HG02571 (cell line): ENCODE results near the gene ATP2C2.
"Not testable (repeated sequence)": the region's sequence is repeated elsewhere in the genome, so short reads cannot be mapped to it uniquely, and the experiment has no call there.

Experiments
- ATAC-seq: cut with Tn5 transposase; IDR thresholded peaks from one replicate; pipeline ENCODE4 v1.9.1; 2021; ENCODE audit warnings: mild to moderate bottlenecking, moderate library complexity; ENCODE audit not compliant: unreplicated experiment

ATP2C2 gene

GRCh38 chr16:84396082-84396481 lies 27.7 kb downstream of the ATP2C2 start:
- not testable (repeated sequence) for ATAC-seq

DNA sequence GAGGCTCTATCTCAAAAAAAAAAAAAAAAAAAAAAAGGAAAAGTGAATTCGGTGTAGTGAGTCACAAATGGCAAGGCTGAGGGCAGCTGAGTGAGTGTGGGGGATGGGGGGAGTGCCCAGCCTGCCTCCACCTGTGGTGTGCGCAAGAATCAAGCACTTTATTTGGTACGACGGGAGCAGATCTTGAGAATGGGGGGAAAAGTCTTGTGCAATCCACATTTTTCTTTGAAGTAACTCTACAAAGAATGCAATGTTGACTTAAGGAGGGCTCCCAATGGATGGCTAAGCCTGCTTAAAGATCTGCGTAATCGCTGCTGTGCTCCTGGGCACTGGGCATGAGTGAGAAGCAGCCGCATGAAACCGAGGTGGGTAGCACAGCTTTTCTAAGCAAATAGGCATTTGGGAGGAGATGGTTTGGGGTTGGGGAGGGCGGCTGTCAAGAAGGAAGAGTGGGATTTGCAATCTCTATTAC lies 28.2 kb downstream of the ATP2C2 start:
- no peak for ATAC-seq

DNA sequence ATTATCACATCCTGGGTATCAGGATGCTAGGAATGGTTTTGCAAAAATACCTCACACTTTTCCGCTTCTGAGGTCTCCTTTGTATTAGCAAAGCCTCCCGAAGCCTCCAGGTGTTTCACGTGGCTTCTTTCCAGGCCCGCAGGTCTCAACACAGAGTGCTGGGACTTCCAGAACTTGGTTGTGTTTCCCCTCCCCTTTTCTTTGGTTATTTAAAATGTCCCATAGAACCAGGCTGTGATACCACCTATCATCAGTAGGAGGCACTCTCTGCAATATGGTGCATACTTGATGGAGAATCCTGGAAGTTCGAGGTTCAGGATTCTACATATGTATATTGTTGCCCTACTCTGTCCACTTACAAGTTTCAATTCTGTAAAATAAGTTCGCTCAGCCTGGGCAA lies 28.8 kb downstream of the ATP2C2 start:
- no peak for ATAC-seq

- ATAC-seq = no peak
These were observed 30.4 kb downstream of the ATP2C2 start for GRCh38 chr16:84398701-84399100.

DNA sequence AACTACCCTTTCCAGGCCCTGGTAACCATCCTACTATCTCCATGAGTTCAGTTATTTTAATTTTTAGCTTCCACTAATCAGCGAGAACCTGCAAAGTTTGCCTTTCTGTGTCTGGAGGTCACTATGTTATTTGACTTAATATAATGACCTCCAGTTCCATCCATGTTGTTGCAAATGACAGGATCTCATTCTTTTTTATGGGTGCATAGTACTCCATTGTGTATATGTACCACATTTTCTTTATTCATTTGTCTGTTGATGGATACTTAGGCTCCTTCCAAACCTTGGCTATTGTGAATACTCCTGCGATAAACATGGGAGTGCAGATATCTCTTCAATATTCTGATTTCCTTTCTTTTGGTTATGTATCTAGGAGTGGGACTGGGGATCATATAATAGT lies 31.6 kb downstream of the ATP2C2 start:
- ATAC-seq = not testable (repeated sequence)

DNA sequence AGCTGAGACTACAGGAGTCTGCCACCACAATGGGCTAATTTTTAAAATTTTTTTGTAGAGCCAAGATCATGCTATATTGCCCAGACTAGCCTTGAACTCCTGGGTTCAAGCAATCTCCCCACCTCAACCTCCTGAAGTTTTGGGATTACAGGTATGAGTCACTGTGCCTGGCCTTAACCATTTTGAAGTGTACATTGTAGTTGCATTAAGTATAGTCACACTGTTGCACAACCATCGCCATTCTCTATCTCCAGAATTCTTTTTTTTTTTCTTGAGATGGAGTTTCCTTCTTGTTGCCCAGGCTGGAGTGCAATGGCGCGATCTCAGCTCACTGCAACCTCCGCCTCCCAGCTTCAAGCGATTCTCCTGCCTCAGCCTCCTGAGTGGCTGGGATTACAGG lies 35.1 kb downstream of the ATP2C2 start:
- not testable (repeated sequence) for ATAC-seq

DNA sequence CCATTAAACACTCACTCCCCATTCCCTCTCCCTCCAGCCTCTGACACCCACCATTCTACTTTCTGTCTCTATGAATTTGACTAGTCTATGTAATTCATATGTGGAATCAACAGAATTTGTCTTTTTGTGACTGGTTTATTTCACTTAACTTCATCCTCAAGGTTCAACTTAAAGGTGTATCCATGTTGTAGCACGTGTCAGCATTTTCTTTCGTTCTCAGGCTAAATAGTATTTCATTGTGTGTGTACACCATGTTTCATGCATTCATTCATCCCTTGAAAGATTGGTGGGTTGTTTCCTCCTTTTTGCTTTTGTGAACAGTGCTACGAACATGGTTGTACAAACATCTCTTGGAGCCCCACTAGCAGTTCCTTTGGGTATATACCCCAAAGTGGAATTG lies 36.0 kb downstream of the ATP2C2 start:
- ATAC-seq = no peak

DNA sequence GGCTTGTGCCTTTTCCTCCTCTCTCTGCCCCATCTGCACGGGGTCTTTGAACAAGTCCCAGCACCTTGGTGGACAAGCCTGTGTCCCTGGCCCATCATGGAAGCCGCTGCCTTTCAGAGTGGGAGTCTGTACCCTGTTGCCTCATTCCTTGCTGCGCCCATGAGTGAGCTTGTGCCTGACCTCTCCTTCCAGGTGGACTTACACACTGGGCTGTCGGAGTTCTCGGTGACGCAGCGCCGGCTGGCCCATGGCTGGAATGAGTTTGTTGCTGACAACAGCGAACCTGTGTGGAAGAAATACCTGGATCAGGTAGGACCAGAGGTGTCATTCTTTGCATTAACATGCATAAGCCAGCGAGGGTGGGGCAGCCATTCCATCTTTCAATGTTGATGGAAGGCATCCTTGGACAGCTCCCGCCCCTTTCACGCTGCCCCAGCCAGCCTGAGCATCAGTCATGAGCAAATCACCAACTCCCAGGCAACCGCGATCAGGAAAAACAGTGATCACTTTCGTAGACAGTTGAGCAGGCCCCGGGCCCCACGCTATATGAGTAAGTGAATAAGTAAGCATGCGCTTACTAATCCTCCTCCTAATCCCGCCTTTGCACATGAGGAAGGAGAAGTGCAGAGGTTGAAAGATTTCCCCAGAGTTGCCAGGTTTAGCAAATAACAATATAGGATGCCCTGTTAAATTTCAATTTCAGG lies 36.8 kb downstream of the ATP2C2 start:
- ATAC-seq = no peak

DNA sequence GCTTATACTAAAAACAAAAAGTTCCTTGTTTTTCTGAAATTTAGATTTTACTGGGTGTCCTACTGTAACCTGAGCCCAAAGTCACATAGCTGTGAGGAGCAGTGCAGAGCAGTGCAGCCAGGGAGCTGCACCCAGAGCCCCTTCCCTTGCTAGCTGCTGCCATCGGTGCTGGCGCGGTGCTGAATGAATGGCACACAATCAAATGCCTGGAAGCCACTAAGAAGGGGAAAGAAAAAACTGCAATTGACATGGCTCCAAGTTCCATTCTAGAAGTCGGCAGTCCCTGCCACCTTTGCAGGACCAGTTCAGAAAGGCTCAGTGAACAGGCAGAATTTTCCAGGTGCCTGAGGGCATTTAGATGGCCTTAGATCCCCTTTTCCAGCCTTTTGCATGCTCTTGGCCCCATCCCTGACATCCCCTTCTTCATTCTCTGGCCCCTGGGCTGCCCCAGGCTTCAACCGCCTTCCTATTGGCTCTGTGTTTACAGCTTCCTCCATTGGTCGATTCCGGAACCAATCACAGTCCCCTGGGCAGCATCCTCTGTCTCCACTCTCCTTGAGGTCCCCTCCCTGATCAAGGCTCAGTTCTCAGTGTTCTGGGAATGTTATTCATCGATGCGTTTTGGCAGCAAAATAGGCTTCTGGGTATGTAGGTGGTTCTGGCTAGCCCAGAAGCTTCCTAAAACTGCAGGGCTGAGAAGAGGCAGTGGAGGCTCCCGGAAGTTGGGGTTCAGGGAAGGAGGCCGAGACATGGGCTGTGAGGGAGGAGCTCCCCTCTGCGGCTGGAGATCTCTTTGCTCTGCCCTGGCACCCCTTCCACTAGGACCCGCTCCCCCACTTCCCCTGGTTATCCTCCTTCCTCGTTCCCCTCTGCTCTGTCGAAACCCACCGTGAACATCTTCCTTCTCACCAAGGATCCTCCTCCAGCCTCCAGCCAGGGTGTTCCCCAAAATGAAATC lies 37.9 kb downstream of the ATP2C2 start:
- ATAC-seq = no peak

DNA sequence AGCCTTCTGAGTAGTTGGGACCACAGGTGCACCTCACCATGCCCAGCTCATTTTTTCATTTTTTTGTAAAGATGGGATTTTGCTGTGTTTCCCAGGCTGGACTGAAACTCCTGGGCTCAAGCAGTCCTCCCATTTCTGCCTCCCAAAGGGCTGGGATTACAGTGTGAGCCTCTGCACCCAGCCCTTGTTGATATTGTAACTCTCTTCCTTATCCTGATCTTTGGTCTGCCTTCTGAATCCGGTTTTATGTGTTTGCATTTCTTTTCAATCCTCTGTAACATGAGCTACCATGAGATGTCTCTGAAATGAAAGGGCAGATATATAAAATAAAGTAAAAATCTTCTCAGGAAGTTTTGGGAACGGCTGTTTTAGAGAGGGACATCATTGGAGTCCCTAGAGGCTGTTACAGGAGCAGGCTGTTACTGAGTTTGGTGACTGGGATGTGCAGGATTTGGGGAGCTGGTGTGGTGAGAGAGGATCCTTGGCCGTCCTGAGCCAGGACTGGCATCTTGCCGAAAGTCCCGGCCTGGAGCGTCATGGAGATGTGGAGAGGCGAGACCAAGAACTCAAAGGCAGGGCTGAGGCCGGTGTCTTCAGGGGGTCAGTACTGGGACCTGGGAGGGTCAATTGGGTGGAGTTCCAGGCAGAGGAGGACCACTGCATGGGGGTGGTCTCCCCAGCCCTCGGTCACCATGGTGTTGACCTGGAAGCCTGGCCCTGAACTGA lies 39.4 kb downstream of the ATP2C2 start:
- no peak for ATAC-seq

DNA sequence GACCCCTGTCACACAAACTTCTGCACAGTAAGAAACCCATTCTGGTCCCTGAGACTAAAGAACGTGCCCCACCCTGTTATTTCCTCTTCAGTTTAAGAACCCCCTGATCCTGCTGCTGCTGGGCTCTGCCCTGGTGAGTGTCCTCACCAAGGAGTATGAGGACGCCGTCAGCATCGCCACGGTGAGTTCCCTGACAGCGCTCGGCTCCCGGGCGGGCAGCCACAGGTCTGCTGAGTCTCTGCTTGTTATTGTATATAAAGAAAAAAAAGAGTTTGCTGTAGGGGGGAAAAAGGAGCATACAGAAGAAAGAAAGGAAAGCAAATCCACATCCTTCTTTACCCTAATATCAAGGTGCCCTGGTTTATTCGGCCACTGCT lies 40.0 kb downstream of the ATP2C2 start:
- no peak for ATAC-seq

GRCh38 chr16:84408856-84409255 lies 40.5 kb downstream of the ATP2C2 start:
- no peak for ATAC-seq

GRCh38 chr16:84410361-84411138 lies 42.2 kb downstream of the ATP2C2 start:
- no peak for ATAC-seq

DNA sequence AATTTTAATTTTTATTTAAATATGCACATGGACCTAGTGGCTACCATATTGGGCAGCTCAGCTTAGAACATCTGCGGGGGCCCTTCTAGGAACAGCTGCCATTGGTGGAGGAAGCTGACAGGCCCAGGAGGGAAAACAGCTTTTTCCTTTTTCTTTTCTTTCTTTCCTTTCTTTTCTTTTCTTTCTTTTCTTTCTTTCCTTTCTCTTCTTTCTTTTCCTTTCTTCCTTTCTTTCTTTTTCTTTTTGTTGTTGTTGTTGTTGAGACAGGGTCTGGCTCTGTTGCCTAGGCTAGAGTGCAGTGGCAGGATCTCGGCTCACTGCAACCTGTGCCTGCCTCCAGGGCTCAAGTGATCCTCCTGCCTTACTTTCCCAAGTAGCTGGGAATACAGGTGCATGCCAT lies 43.4 kb downstream of the ATP2C2 start:
- ATAC-seq = no peak

GRCh38 chr16:84412262-84412661 lies 43.9 kb downstream of the ATP2C2 start:
- ATAC-seq = no peak

DNA sequence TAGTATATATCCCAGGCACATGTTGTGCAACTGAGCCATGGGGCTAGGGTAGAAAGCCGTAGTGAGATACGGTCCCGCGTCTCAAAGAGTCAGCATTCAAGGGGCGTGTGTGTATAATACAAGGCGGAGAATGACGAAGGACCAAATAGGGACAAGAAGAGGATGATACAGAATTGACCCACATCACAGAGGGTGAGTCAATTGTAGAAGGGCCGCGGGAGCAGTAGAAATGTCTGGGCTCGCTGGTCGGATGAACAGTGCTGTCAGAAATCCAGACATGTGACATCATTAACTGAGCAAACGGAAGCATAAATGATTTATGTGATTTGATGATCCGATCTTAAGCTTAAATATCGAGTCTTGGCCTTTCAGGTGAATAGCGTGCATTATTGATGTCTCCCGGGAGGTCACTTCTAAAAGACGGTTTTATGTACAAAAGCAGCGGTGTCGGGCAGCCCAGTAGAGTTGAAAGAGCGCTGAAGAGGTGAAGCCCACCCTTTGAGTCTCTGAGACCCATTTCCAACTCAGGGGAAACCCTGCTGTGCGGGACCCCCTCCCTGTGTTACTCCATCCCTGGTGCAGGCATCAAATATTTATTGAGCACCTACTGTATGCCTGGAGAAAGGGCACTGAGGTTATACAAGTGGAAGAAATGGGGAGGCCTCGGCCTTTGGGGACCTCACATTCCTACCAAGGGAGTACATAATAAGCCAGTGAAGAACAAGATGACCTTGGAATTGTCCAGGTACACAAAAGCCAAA lies 45.1 kb downstream of the ATP2C2 start:
- ATAC-seq = no peak

DNA sequence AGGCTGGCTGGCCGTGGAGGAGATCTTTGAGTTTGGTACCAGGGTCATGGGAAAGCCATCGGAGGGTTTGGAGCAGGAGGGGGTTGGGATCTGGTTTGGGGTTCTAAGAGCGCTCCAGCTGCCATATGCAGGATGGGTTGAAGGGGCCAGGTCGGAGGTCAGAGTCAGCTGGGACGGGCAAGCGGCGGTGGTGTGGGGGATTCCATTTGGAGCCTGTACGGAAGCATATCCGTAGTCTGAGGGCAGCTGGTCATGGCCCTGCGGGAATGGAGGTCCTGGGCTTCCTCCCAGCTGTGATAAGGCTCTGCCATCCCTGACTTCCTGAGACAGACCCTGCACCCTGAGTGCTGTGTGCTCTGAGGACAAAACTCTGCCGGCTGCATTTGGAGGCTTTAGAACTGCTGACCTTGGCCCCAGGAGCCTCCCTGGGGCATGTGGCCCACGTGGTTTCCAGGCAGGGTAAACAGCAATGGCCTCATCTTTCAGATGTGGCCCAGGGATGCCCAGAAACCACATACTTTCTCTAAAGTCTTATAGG lies 46.5 kb downstream of the ATP2C2 start:
- no peak for ATAC-seq

DNA sequence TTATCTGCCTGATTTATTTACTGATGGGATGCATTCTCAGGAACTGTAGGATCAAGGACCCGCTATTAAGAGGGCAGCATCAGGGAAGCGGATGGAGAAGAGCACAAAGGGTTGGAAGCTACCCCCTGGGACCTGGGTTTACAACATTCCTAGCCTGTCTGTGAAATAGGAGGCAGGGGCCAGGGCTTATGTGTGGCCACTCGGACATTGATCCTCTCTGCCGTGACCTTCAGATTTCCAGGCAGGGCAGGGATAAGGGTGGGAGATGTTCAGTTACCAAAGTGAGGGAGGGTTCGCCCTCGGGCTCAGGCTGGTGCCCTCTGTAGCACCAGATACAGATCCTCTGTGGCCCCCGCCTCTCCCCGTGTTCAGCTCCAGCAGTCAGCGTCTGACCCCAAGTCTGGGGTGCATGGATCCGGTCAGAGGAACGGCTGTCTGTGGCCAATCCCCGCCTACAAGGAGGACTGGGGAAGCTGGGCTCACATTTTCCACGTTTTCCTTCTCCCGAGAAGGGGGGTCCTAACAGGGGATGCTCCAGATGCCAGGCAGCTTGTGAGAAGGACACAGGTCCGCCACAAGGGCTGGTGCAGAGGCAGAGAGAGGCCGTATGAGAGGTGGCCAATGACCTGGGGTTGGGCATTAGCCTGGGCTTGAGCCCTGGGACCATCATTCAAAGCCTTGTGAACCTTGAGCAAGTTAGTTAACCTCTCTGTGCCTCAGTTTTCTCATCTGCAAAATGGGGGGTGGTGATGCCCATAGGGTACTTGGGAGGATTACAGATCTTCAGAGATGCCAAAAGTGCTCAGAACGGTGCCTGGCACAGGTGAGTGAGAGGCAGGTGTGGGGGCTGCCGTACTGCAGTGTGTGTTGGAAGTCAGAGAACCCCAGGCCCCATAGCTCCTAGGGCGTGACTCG lies 48.3 kb downstream of the ATP2C2 start:
- ATAC-seq = no peak
